Measurements from ENCODE around the gene TFAP2E.

The TFAP2E gene

DNA sequence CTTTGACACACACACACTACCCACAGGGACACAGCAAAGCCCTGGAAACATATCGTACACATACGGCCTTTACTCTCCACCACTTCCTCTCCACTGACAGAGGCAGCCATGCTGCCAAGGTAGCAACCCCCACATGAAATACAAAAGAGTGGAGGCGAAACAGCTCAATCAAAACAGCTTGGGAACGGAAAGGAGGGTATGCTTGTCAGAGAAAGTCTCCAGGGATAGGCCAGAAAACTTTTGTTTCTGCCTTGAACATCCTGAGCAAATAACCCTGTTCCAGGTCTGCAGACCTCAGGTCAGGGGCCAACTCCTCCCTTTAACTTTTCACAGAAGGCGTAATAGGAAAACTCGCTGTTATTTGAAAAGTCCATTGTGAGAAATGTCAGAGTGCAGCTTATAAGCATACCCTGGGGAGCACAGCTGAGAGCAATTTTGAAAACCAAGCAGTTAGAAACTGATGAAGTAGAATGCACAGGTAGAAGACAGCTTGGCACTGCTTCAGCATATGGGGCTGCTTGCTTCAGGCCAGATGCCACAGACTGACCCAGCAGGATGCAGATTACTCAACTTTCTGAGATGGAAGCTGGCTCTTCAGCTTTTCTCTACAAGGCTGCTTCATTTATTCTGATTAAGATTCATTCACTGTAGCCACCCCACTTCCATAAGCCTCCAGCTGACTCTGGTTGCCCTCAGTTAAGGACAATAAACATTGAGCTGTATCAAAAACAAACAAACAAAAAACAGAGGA lies 33.9 kb upstream of the TFAP2E start:
- Histone ChIP-seq H3K9me3 (ENCODE audit: control insufficient read depth, low read length) (no peaks in the 10 kb centered on the region), H3K27ac (ENCODE audit: low read depth, low read length, severe bottlenecking) (peak overlapping the region; percentile 7), H3K4me3 (ENCODE audit: extremely low read depth, insufficient read depth, low read length, poor library complexity, severe bottlenecking) (no peak overlapping the region), H3K36me3 (ENCODE audit: control insufficient read depth, insufficient read depth, low read length) (peaks cover 26% of the 10 kb centered on the region), H3K4me1 (ENCODE audit: control insufficient read depth, insufficient read depth, low read length, poor library complexity, severe bottlenecking) (peaks cover 7% of the 10 kb centered on the region)
- WGBS, 2 experiments (ENCODE audit: insufficient coverage in 2 of 2), result 79 to 92% methylated on average over 4 of the region's 6 CpGs

DNA sequence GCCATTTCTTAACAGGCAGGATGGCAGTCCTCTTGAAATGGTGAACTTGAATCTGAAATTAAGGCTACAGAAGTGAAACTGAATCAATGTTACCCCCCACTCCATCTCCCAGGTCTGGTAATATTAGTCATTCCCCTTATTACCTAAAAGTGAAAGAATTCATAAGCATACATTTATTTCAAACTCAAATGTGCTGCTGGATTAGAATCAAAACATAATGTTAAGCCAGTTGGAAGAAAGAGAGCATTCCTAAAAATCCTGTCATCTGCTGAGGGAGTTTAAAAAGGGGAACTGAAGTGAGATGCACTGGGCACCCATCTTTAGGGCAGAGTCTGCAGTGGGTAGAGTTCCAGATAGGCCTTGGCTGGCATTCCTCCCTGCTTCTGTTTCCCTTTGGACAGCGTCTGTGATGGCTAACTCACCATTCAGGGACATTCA lies 33.3 kb upstream of the TFAP2E start:
- WGBS, 2 experiments (ENCODE audit: insufficient coverage in 2 of 2), result no CpG with 5 or more reads among the region's 1 CpG
- Histone ChIP-seq H3K9me3 (ENCODE audit: control insufficient read depth, low read length) (no peaks in the 10 kb centered on the region), H3K4me1 (ENCODE audit: control insufficient read depth, insufficient read depth, low read length, poor library complexity, severe bottlenecking) (peaks cover 7% of the 10 kb centered on the region), H3K4me3 (ENCODE audit: extremely low read depth, insufficient read depth, low read length, poor library complexity, severe bottlenecking) (no peak overlapping the region), H3K27ac (ENCODE audit: low read depth, low read length, severe bottlenecking) (peak overlapping the region; percentile 7), H3K36me3 (ENCODE audit: control insufficient read depth, insufficient read depth, low read length) (peaks cover 28% of the 10 kb centered on the region)

DNA sequence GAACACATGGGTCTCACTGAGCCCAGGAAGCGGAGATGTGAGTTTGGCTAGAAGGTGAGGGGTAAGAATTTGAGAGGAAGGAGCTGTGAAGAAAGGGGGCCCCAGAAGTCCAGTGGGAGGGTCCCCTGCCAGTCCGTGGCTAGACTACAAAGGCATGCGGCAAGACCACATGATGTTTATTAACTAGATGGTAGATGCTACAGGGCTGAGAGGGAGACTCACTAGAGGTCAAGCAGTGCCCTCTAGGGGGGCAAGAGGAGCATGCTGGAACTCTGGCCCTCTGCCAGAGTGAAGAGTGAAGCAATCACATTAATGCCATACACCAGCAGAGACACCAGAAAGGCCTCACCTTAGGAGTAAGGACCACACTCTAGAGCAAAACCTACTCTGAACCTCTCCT lies 28.1 kb upstream of the TFAP2E start:
- no peaks in the 10 kb centered on the region for H3K4me1 ChIP-seq (ENCODE audit: control insufficient read depth, insufficient read depth, low read length, poor library complexity, severe bottlenecking)
- peaks cover 59% of the 10 kb centered on the region for H3K36me3 ChIP-seq (ENCODE audit: control insufficient read depth, insufficient read depth, low read length)
- H3K4me3 ChIP-seq (ENCODE audit: extremely low read depth, insufficient read depth, low read length, poor library complexity, severe bottlenecking), result no peak overlapping the region
- 41 to 57% methylated on average over 3 of the region's 3 CpGs for WGBS, 2 experiments (ENCODE audit: insufficient coverage in 2 of 2)
- H3K9me3 ChIP-seq (ENCODE audit: control insufficient read depth, low read length), result no peaks in the 10 kb centered on the region
- H3K27ac ChIP-seq (ENCODE audit: low read depth, low read length, severe bottlenecking), result no peak overlapping the region

DNA sequence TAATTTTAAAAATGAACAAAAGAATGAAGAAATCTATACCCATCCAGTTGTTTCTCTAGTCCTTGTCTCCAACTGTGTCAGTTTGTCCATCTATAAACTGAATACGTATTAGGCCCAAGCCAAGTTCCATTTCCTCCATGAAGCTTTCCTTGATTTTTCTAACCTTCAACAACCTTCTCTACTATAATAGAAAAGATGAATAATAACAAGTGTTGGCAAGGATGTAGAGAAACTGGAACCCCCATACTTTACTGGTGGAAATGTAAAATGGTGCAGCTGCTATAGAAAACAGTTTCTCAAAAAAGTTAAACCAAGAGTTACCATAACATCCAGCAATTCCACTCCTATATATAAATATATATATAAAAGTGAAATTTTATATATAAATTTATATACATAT lies 26.5 kb upstream of the TFAP2E start:
- Histone ChIP-seq H3K4me1 (ENCODE audit: control insufficient read depth, insufficient read depth, low read length, poor library complexity, severe bottlenecking) (no peaks in the 10 kb centered on the region), H3K27ac (ENCODE audit: low read depth, low read length, severe bottlenecking) (no peak overlapping the region), H3K36me3 (ENCODE audit: control insufficient read depth, insufficient read depth, low read length) (peaks cover 62% of the 10 kb centered on the region), H3K9me3 (ENCODE audit: control insufficient read depth, low read length) (no peaks in the 10 kb centered on the region), H3K4me3 (ENCODE audit: extremely low read depth, insufficient read depth, low read length, poor library complexity, severe bottlenecking) (no peak overlapping the region)
- 100% methylated on average over 1 of the region's 1 CpG; no CpG with 5 or more reads in 1 of the 2 experiments for WGBS, 2 experiments (ENCODE audit: insufficient coverage in 2 of 2)

DNA sequence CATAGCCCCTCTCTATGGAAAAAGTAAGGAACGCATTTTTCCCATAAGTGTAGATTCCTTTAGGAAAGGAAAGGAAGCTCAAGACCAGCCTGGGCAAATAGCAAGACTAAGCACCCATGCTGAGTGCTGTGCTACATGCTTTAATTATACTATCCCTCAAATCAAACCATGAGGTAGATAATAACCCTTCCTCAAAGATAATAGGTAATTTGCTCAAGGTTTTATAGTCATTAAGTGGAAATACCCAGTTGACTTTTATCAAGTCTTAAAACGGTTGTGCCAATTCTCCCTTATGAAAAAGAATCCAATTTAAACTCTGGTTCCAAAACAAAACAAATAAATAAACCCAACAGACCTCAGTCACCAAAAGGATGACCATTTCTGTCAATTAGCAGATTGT lies 19.3 kb upstream of the TFAP2E start:
- H3K4me1 ChIP-seq (ENCODE audit: control insufficient read depth, insufficient read depth, low read length, poor library complexity, severe bottlenecking), result peaks cover 25% of the 10 kb centered on the region
- no peak overlapping the region for H3K27ac ChIP-seq (ENCODE audit: low read depth, low read length, severe bottlenecking)
- H3K36me3 ChIP-seq (ENCODE audit: control insufficient read depth, insufficient read depth, low read length), result peaks cover 51% of the 10 kb centered on the region
- H3K9me3 ChIP-seq (ENCODE audit: control insufficient read depth, low read length), result no peaks in the 10 kb centered on the region
- H3K4me3 ChIP-seq (ENCODE audit: extremely low read depth, insufficient read depth, low read length, poor library complexity, severe bottlenecking), result no peak overlapping the region
- 60% methylated on average over 1 of the region's 2 CpGs; no CpG with 5 or more reads in 1 of the 2 experiments for WGBS, 2 experiments (ENCODE audit: insufficient coverage in 2 of 2)

DNA sequence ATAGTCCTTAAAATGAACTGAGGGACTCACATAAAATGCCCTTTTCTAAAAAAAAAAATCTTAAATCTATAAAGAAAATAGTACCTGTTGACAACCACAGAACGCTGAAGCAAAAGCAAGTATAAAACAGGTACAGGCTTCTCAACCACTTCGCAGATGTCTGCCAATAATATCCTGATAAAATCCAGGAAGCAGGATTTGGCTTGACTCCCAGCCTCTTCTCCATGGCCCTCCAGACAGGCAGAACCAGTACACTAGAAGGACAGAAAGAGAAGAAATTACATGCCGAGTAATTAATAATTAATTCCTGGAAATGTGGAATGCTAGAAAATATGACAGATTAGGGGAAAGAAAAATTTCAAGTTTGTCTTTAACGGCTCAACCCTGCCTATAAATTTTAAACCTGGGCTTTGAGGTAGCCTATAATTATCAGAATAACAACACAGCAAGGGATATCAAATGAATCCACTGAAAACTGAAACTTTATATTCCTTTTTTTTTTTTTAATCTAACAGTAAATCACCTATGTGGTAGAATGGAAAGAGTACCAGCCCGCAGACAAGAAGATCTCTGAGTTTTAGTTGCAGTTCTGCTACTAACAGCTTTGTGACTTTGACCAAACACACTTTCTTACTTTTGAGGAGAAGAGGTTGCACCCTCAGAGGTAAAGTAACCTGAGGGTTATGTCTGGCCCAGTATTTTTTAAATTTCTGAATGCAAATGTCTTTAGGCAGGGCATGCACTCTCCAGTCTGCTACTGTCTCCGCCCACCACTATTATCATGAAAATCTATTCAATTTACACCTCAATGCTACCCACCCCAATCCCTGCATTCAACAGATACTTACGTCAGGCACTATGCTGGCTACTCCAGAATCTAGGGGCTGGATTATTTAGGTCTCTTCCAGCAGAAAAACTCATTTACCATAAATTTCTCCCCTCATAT lies 18.6 kb upstream of the TFAP2E start:
- Histone ChIP-seq H3K4me3 (ENCODE audit: extremely low read depth, insufficient read depth, low read length, poor library complexity, severe bottlenecking) (no peak overlapping the region), H3K4me1 (ENCODE audit: control insufficient read depth, insufficient read depth, low read length, poor library complexity, severe bottlenecking) (peaks cover 32% of the 10 kb centered on the region), H3K27ac (ENCODE audit: low read depth, low read length, severe bottlenecking) (no peak overlapping the region), H3K36me3 (ENCODE audit: control insufficient read depth, insufficient read depth, low read length) (peaks cover 44% of the 10 kb centered on the region), H3K9me3 (ENCODE audit: control insufficient read depth, low read length) (no peaks in the 10 kb centered on the region)
- WGBS, 2 experiments (ENCODE audit: insufficient coverage in 2 of 2), result 42 to 50% methylated on average over 3 to 5 of the region's 7 CpGs

DNA sequence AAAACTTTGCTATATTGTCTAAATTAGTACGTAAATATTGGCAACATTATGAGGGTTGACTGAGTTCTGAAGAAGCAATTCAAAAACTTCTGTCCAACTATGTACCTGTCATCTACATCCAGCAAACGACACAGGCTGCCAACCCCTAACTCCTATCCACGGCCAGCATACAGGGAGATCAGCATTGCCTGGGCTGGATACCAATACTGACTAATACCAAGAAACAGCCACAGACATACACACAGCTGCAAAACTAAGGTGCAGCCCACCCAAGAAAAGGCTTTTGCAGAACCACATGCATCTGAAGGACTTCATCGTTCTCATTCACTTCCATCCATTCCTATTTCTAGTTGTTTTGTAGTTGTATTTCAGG lies 17.9 kb upstream of the TFAP2E start:
- H3K4me3 ChIP-seq (ENCODE audit: extremely low read depth, insufficient read depth, low read length, poor library complexity, severe bottlenecking), result no peak overlapping the region
- H3K36me3 ChIP-seq (ENCODE audit: control insufficient read depth, insufficient read depth, low read length), result peaks cover 44% of the 10 kb centered on the region
- no peaks in the 10 kb centered on the region for H3K9me3 ChIP-seq (ENCODE audit: control insufficient read depth, low read length)
- H3K4me1 ChIP-seq (ENCODE audit: control insufficient read depth, insufficient read depth, low read length, poor library complexity, severe bottlenecking), result peaks cover 34% of the 10 kb centered on the region
- 17 to 23% methylated on average over 2 of the region's 4 CpGs for WGBS, 2 experiments (ENCODE audit: insufficient coverage in 2 of 2)
- no peak overlapping the region for H3K27ac ChIP-seq (ENCODE audit: low read depth, low read length, severe bottlenecking)

DNA sequence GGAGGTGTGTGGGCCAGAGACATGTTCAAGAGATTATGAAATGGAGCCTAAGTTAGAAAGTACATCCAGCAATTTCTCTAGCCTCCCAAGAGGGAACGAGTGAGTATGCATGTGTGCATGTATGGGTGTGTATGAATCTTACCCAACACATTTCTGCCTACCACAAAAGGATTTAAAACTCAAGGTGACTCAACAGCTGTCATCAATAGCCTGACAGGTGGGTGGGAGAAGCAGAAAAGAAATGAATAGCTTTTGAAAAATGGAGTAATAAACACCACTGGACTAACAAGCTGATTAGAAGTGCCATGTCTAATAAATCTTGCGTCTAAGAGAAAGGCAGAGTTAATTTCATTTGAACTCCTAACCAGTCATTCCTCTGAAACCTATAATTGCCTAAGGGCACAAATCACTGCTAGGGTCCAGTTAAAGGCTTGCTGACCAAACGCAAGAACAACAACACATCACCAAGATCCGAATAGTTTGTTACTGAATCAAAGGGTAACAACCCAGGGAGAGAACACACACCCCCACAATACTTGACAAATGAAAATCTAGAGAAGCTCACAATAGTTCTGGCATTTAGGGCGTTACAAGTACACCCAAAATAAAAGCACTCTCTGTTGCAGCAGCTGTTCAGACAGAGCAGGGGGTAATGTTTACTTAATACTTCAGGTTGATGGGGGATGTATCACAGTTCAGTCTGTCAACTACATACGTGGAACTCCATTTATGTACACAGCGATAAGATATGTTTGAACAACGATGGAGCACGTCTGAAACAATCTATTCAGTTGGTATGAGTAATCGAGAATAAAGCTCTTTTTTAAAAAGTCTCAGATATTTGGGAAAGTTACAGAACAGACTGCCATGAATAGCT lies 17.3 kb upstream of the TFAP2E start:
- Histone ChIP-seq H3K27ac (ENCODE audit: low read depth, low read length, severe bottlenecking) (no peak overlapping the region), H3K4me3 (ENCODE audit: extremely low read depth, insufficient read depth, low read length, poor library complexity, severe bottlenecking) (peak overlapping the region; percentile 84)

DNA sequence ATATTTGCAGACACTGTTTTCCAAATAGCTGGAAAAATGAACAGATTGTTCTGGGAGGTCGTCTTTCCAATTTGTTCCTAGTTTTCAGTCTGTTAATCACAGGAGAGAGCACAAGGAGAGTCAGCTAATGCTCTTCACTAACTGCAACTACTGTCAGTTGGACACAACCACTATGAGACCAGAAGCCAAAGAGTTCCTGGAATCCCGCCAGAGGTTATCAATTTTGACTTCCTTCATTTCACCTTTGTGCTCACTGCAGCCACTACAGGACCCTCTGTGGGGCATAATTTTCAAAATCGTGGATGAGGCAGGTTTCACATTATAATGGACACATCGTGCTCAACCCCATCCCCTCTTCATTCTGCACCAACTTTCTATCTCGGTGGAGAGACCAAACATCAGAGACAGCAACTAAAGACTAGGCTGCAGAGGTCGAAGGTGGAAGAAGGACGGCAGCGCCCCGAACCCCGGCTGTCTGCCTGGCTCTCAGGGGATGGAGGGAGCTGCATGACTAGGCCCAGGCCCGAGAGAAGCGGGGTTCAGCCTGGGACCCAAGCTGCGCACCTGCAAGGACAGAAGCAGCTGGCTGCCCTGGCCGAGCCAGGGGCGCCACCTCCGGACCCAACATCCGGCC lies 16.5 kb upstream of the TFAP2E start:
- peaks cover 34% of the 10 kb centered on the region for H3K4me1 ChIP-seq (ENCODE audit: control insufficient read depth, insufficient read depth, low read length, poor library complexity, severe bottlenecking)
- peak overlapping the region; percentile 84 for H3K4me3 ChIP-seq (ENCODE audit: extremely low read depth, insufficient read depth, low read length, poor library complexity, severe bottlenecking)
- WGBS, 2 experiments (ENCODE audit: insufficient coverage in 2 of 2), result 2 to 4% methylated on average over 13 to 16 of the region's 17 CpGs
- H3K9me3 ChIP-seq (ENCODE audit: control insufficient read depth, low read length), result no peaks in the 10 kb centered on the region
- H3K36me3 ChIP-seq (ENCODE audit: control insufficient read depth, insufficient read depth, low read length), result peaks cover 47% of the 10 kb centered on the region
- H3K27ac ChIP-seq (ENCODE audit: low read depth, low read length, severe bottlenecking), result peak overlapping the region; percentile 93

More for the DNA sequence above, 17.3 kb upstream of the TFAP2E start:
- Histone ChIP-seq H3K9me3 (ENCODE audit: control insufficient read depth, low read length) (no peaks in the 10 kb centered on the region), H3K4me1 (ENCODE audit: control insufficient read depth, insufficient read depth, low read length, poor library complexity, severe bottlenecking) (peaks cover 34% of the 10 kb centered on the region), H3K36me3 (ENCODE audit: control insufficient read depth, insufficient read depth, low read length) (peaks cover 47% of the 10 kb centered on the region)
- WGBS, 2 experiments (ENCODE audit: insufficient coverage in 2 of 2), result 69 to 81% methylated on average over 7 to 8 of the region's 10 CpGs

DNA sequence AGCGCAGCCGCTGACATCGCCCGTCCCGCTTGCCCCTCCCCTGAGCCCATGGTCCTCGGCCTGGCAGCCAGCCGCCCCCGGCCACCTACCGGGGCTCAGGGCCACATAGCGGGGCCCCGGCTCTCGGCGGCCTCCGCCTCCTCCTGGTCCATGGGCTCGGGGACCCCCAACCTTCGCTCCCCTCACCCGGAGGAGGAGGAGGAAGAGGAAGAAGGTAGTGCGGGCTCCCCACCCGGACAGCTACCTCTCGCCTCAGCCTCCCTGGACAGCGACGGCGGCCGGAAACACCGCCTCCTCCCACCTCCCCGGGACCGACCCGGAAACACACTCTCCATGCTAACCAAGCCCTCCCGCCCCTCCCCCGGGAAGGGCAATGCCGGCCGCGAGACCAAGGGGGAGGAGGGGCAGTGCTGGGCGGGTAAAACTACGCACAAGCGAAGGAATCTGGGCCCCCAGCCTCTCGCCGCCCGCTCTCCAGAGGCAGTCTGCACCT lies 15.9 kb upstream of the TFAP2E start, which contains the start of gene KIAA0319L:
Gene KIAA0319L (minus strand): TSS at position 286 of the 493 bp plus-strand sequence. CDS start 2,912 bp downstream, outside the sequence.
- H3K27ac ChIP-seq (ENCODE audit: low read depth, low read length, severe bottlenecking), result peak within 1 kb of the TSS; percentile 93
- H3K4me1 ChIP-seq (ENCODE audit: control insufficient read depth, insufficient read depth, low read length, poor library complexity, severe bottlenecking), result peaks cover 34% of the 10 kb centered on the region
- H3K4me3 ChIP-seq (ENCODE audit: extremely low read depth, insufficient read depth, low read length, poor library complexity, severe bottlenecking), result peak within 1 kb of the TSS; percentile 84
- H3K9me3 ChIP-seq (ENCODE audit: control insufficient read depth, low read length), result no peaks in the 10 kb centered on the region
- 0% methylated on average over 8 to 13 of the region's 39 CpGs for WGBS, 2 experiments (ENCODE audit: insufficient coverage in 2 of 2)
- peaks cover 47% of the 10 kb centered on the region for H3K36me3 ChIP-seq (ENCODE audit: control insufficient read depth, insufficient read depth, low read length)
